Measurements from ENCODE around the gene GRAMD4.

GRAMD4 gene

GRCh38 chr22:46656856-46657654 lies 36.9 kb downstream of the GRAMD4 start:
- H3F3A ChIP-seq (ENCODE audit: insufficient read depth, low read length) = no peaks in the 10 kb centered on the region
- H3K79me2 ChIP-seq (ENCODE audit: insufficient read depth, low read length) = no peaks in the 10 kb centered on the region
- no peak overlapping the region for H3K9ac ChIP-seq (ENCODE audit: low read length)
- H3K4me2 ChIP-seq (ENCODE audit: low read length) = no peak overlapping the region
- no peaks in the 10 kb centered on the region for H3K9me2 ChIP-seq (ENCODE audit: low read depth, low read length)
- no peaks in the 10 kb centered on the region for H3K36me3 ChIP-seq (ENCODE audit: insufficient read depth, low read length)
- H3K4me3 ChIP-seq (ENCODE audit: low read depth, low read length, poor library complexity, severe bottlenecking) = no peak overlapping the region
- TF ChIP-seq, protein P1, sequence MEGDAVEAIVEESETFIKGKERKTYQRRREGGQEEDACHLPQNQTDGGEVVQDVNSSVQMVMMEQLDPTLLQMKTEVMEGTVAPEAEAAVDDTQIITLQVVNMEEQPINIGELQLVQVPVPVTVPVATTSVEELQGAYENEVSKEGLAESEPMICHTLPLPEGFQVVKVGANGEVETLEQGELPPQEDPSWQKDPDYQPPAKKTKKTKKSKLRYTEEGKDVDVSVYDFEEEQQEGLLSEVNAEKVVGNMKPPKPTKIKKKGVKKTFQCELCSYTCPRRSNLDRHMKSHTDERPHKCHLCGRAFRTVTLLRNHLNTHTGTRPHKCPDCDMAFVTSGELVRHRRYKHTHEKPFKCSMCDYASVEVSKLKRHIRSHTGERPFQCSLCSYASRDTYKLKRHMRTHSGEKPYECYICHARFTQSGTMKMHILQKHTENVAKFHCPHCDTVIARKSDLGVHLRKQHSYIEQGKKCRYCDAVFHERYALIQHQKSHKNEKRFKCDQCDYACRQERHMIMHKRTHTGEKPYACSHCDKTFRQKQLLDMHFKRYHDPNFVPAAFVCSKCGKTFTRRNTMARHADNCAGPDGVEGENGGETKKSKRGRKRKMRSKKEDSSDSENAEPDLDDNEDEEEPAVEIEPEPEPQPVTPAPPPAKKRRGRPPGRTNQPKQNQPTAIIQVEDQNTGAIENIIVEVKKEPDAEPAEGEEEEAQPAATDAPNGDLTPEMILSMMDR (IDR thresholded peaks at IDR 0.05; ENCODE audit: low read length) = no peak
- no peak for TF ChIP-seq EZH2 (IDR thresholded peaks at IDR 0.05; ENCODE audit: borderline replicate concordance, low read length)
- no peaks in the 10 kb centered on the region for H3K27me3 ChIP-seq (ENCODE audit: insufficient read depth, low read length)
- no peak overlapping the region for H3K27ac ChIP-seq (ENCODE audit: low read depth, low read length, poor library complexity, severe bottlenecking)
- H3K4me1 ChIP-seq (ENCODE audit: insufficient read depth, low read length, severe bottlenecking) = peaks cover 8% of the 10 kb centered on the region
- no peaks in the 10 kb centered on the region for H3K9me3 ChIP-seq (ENCODE audit: low read length)
- H4K20me1 ChIP-seq (ENCODE audit: insufficient read depth, low read length) = no peaks in the 10 kb centered on the region
- H2AFZ ChIP-seq (ENCODE audit: low read length) = no peak overlapping the region

GRCh38 chr22:46657655-46657953 lies 37.4 kb downstream of the GRAMD4 start:
- H3K27me3 ChIP-seq (ENCODE audit: insufficient read depth, low read length) = no peaks in the 10 kb centered on the region
- H3K4me3 ChIP-seq (ENCODE audit: low read depth, low read length, poor library complexity, severe bottlenecking) = no peak overlapping the region
- H3K27ac ChIP-seq (ENCODE audit: low read depth, low read length, poor library complexity, severe bottlenecking) = no peak overlapping the region

DNA sequence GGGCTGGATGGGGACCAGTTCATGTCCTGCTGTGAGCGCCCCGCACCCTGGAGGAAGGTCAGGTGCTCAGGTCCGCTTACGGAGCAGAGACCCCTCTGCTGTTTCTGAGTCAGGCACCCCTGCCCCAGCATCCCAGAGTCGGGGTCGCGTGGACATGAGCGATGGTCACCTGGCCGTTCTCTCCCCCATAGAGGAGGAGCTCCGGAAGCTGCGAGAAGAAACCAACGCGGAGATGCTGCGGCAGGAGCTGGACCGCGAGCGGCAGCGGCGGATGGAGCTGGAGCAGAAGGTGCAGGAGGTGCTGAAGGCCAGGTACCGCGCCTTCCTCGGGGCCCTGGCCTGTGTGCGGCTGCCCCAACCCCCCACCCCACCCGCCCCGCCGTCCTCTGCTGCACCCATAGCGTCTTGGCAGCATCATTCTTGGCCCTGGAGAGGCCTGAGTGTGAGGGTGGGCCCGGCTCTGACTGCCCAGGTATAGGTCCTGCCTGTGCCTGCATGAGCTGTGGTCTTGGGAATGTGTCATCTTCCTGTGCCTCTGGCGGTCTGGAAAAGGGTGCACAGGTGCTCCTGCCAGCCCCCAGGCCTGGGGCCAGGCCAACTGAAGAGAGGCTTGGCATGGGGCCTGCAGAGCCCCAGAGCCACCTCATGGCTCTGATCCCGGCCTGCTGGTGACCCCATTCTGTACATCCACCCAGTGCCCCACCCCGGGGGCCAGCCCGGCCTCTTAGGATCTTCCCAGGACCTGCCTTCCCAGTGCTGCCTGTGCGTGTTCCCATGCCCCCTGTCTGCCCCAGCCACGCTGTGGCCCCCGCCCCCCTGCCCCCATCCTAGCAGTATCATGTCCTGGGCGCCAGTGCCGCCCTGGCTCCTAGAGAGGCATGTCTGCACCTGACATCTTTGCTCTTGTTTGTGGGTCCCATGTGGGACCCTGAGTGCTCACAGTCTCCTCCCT lies 38.1 kb downstream of the GRAMD4 start:
- no peak overlapping the region for H3K4me3 ChIP-seq (ENCODE audit: low read depth, low read length, poor library complexity, severe bottlenecking)
- no peak overlapping the region for H2AFZ ChIP-seq (ENCODE audit: low read length)
- H3K79me2 ChIP-seq (ENCODE audit: insufficient read depth, low read length) = no peaks in the 10 kb centered on the region
- H3K9me3 ChIP-seq (ENCODE audit: low read length) = no peaks in the 10 kb centered on the region
- H3K9ac ChIP-seq (ENCODE audit: low read length) = no peak overlapping the region
- no peaks in the 10 kb centered on the region for H4K20me1 ChIP-seq (ENCODE audit: insufficient read depth, low read length)
- peaks cover 6% of the 10 kb centered on the region for H3K4me1 ChIP-seq (ENCODE audit: insufficient read depth, low read length, severe bottlenecking)
- H3K9me2 ChIP-seq (ENCODE audit: low read depth, low read length) = no peaks in the 10 kb centered on the region
- H3K36me3 ChIP-seq (ENCODE audit: insufficient read depth, low read length) = no peaks in the 10 kb centered on the region
- TF ChIP-seq, protein P1 (IDR thresholded peaks at IDR 0.05; ENCODE audit: low read length) = no peak
- no peak for TF ChIP-seq EZH2 (IDR thresholded peaks at IDR 0.05; ENCODE audit: borderline replicate concordance, low read length)
- no peaks in the 10 kb centered on the region for H3K27me3 ChIP-seq (ENCODE audit: insufficient read depth, low read length)
- H3F3A ChIP-seq (ENCODE audit: insufficient read depth, low read length) = no peaks in the 10 kb centered on the region
- H3K4me2 ChIP-seq (ENCODE audit: low read length) = no peak overlapping the region
- no peak overlapping the region for H3K27ac ChIP-seq (ENCODE audit: low read depth, low read length, poor library complexity, severe bottlenecking)

More at GRCh38 chr22:46657655-46657953, 37.4 kb downstream of the GRAMD4 start:
- Histone ChIP-seq H3F3A (ENCODE audit: insufficient read depth, low read length) (no peaks in the 10 kb centered on the region), H3K4me1 (ENCODE audit: insufficient read depth, low read length, severe bottlenecking) (peaks cover 8% of the 10 kb centered on the region), H3K4me2 (ENCODE audit: low read length) (no peak overlapping the region), H3K36me3 (ENCODE audit: insufficient read depth, low read length) (no peaks in the 10 kb centered on the region), H3K9me3 (ENCODE audit: low read length) (no peaks in the 10 kb centered on the region), H2AFZ (ENCODE audit: low read length) (no peak overlapping the region), H4K20me1 (ENCODE audit: insufficient read depth, low read length) (no peaks in the 10 kb centered on the region), H3K9ac (ENCODE audit: low read length) (no peak overlapping the region), H3K79me2 (ENCODE audit: insufficient read depth, low read length) (no peaks in the 10 kb centered on the region), H3K9me2 (ENCODE audit: low read depth, low read length) (no peaks in the 10 kb centered on the region)
- no peak for TF ChIP-seq EZH2 (IDR thresholded peaks at IDR 0.05; ENCODE audit: borderline replicate concordance, low read length)
- TF ChIP-seq, protein P1 (IDR thresholded peaks at IDR 0.05; ENCODE audit: low read length) = no peak

Data from OCI-LY1 (cell line).